Uterus (tissue), 2 donors: ENCODE measurements around the gene ARHGEF19.

Source experiments
- CTCF ChIP-seq, 4 experiments: fragments of 200-600 bp in 2 of 4; fragments of 450-650 bp in 2 of 4; sonication (generic) in 2 of 4; IDR thresholded peaks; one replicate each; pipeline ENCODE4 v1.5.1; 2016 to 2019; ENCODE audit warnings: antibody characterized with exemption in 4 of 4, mild to moderate bottlenecking in 2 of 4, moderate library complexity in 1 of 4
- POLR2A ChIP-seq, 2 donors: fragments of 450-650 bp; IDR thresholded peaks; one replicate each; pipeline ENCODE4 v1.6.1; 2016; ENCODE audit warnings: antibody characterized with exemption in 2 of 2, mild to moderate bottlenecking in 1 of 2, moderate library complexity in 1 of 2

- no peak for TF ChIP-seq CTCF (IDR thresholded peaks at IDR 0.05)
- TF ChIP-seq POLR2A (IDR thresholded peaks at IDR 0.05), result no peak
Observed at GRCh38 chr1:16149702-16150488, 62.6 kb downstream of the ARHGEF19 start.
